GM18502 (cell line): Measurements from ENCODE around the gene ZMIZ1.
"Not testable (repeated sequence)": the region's sequence is repeated elsewhere in the genome, so short reads cannot be mapped to it uniquely, and the experiment has no call there.

ENCODE experiments used
- ATAC-seq: cut with Tn5 transposase; IDR thresholded peaks from one replicate; pipeline ENCODE4 v1.9.1; 2021; ENCODE audit warnings: mild to moderate bottlenecking; ENCODE audit not compliant: unreplicated experiment, poor library complexity

The ZMIZ1 gene

GRCh38 chr10:79324032-79324695 is 255.4 kb downstream of the ZMIZ1 start:
- ATAC-seq, result no peak

GRCh38 chr10:79326361-79327089 is 257.8 kb downstream of the ZMIZ1 start:
- no peak for ATAC-seq

GRCh38 chr10:79327090-79327457 is 258.3 kb downstream of the ZMIZ1 start:
- peak; percentile 35 for ATAC-seq

- no peak for ATAC-seq
Measured at GRCh38 chr10:79328147-79328701, 259.5 kb downstream of the ZMIZ1 start.

- no peak for ATAC-seq
Measured at GRCh38 chr10:79328737-79329504, 260.2 kb downstream of the ZMIZ1 start.

- no peak for ATAC-seq
Measured at GRCh38 chr10:79329529-79329928, 260.8 kb downstream of the ZMIZ1 start.

- peak; percentile 15 for ATAC-seq
Measured at GRCh38 chr10:79331226-79331625, 262.5 kb downstream of the ZMIZ1 start.

- peak; percentile 91 for ATAC-seq
Measured at GRCh38 chr10:79331709-79332108, 262.9 kb downstream of the ZMIZ1 start.

- not testable (repeated sequence) for ATAC-seq
Measured at GRCh38 chr10:79332610-79333315, 264.0 kb downstream of the ZMIZ1 start.

- no peak for ATAC-seq
Measured at GRCh38 chr10:79333513-79333912, 264.7 kb downstream of the ZMIZ1 start.

- no peak for ATAC-seq
Measured at GRCh38 chr10:79334573-79334972, 265.8 kb downstream of the ZMIZ1 start.

- ATAC-seq, result no peak
Measured at GRCh38 chr10:79335094-79335469, 266.3 kb downstream of the ZMIZ1 start.

GRCh38 chr10:79335470-79336235 is 266.9 kb downstream of the ZMIZ1 start:
- no peak for ATAC-seq

- ATAC-seq, result no peak
Measured at GRCh38 chr10:79336276-79336675, 267.5 kb downstream of the ZMIZ1 start.

GRCh38 chr10:79336739-79337138 is 268.0 kb downstream of the ZMIZ1 start:
- ATAC-seq, result no peak

- ATAC-seq, result not testable (repeated sequence)
Measured at GRCh38 chr10:79337783-79338469, 269.2 kb downstream of the ZMIZ1 start.

- ATAC-seq, result no peak
Measured at GRCh38 chr10:79339266-79339665, 270.5 kb downstream of the ZMIZ1 start.

GRCh38 chr10:79340646-79341244 is 272.0 kb downstream of the ZMIZ1 start:
- no peak for ATAC-seq

GRCh38 chr10:79342295-79342761 is 273.6 kb downstream of the ZMIZ1 start:
- ATAC-seq, result no peak
